ENCODE measurements around the gene CRIP3. TPM values are rescaled to one million over a fixed set of nuclear protein-coding genes. Genes with fewer than 3 reads are reported as not detected.

CRIP3 gene
- total and polyA plus RNA-seq, 2 of the 8 experiments (the other 6 are each of a cell fraction or from before 2014, with no cell fraction given): 34.0 to 46.3 TPM

DNA sequence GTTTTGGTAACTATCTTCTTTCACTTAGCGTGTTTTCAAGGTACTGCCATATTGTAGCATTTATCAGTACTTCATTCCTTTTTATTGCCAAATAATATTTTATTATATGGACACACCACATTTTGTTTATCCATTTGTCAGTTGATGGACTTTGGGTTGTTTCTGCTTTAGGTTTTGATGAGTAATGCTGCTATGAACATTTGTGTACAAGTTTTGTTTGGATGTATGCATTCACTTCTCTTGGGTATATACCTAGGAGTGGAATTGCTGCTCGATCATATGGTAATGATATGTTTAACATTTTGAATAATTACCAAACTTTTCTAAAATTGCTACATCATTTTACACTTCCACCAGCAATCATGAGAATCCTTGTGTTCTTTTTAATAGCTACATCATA, 16.9 kb downstream of the CRIP3 start:
- Histone ChIP-seq H4K5ac (ENCODE audit: insufficient read length, low read depth, low read length) (no peak overlapping the region), H3K4me3 (ENCODE audit: extremely low read depth in 1 of 4, insufficient read depth in 2 of 4, low read depth in 3 of 4, low read length in 4 of 4) (no peak overlapping the region), H4K20me1 (replicated peaks in 1 of 2; ENCODE audit: control insufficient read depth in 1 of 2, insufficient read depth in 2 of 2, low read length in 2 of 2) (peaks cover 0 to 8% of the 10 kb centered on the region in 2 experiments), H3K4ac (replicated peaks; ENCODE audit: insufficient read length, low read depth, low read length) (no peak overlapping the region), H3K36me3 (ENCODE audit: control insufficient read depth in 2 of 4, insufficient read depth in 4 of 4, low read length in 3 of 4) (no peaks in the 10 kb centered on the region; a peak in 1 of 8 replicates), H2BK15ac (ENCODE audit: low read length) (no peak overlapping the region), H3K4me2 (ENCODE audit: insufficient read depth in 1 of 2, low read depth in 2 of 2, low read length in 2 of 2) (no peak overlapping the region), H3K27me3 (replicated peaks in 1 of 4; ENCODE audit: control insufficient read depth in 3 of 4, extremely low read depth in 1 of 4, insufficient read depth in 3 of 4, low read length in 3 of 4) (peaks cover 0 to 2% (median under 1%) of the 10 kb centered on the region in 4 experiments; a peak in 2 of 7 replicates), H4K91ac (replicated peaks; ENCODE audit: insufficient read length, low read length) (no peak overlapping the region), H3K14ac (ENCODE audit: insufficient read length) (no peak overlapping the region), H2AK5ac (ENCODE audit: low read depth, low read length) (no peak overlapping the region), H2BK120ac (replicated peaks; ENCODE audit: low read depth, low read length) (no peak overlapping the region), H3K79me1 (ENCODE audit: low read depth, low read length) (no peaks in the 10 kb centered on the region), H2BK12ac (ENCODE audit: low read depth, low read length) (no peak overlapping the region), H3K79me2 (ENCODE audit: control insufficient read depth in 1 of 2, insufficient read depth in 2 of 2, low read length in 2 of 2) (no peaks in the 10 kb centered on the region), H4K8ac (ENCODE audit: extremely low read depth, insufficient read depth, low read length) (no peak overlapping the region), H3K23me2 (ENCODE audit: low read depth, low read length) (peaks cover 12% of the 10 kb centered on the region; the same call in 1 of the 2 replicates), H3K4me1 (replicated peaks in 1 of 4; ENCODE audit: control insufficient read depth in 3 of 4, insufficient read depth in 4 of 4, low read length in 3 of 4) (peaks cover 0 to 7% (median 6%) of the 10 kb centered on the region in 4 experiments; a peak in 4 of 7 replicates), H2AFZ (ENCODE audit: low read length) (no peak overlapping the region), H3K9ac (replicated peaks in 1 of 4; ENCODE audit: extremely low read depth in 1 of 4, low read depth in 3 of 4, low read length in 3 of 4) (no peak overlapping the region), H3K27ac (ENCODE audit: low read depth, low read length) (no peak overlapping the region), H3K23ac (ENCODE audit: insufficient read length) (no peak overlapping the region), H3K56ac (replicated peaks; ENCODE audit: insufficient read length, low read depth, low read length) (no peak overlapping the region), H2BK5ac (ENCODE audit: low read depth, low read length) (no peak overlapping the region), H2BK20ac (ENCODE audit: low read length) (no peak overlapping the region), H3K18ac (ENCODE audit: extremely low read depth, low read length) (no peak overlapping the region), H3K9me3 (ENCODE audit: insufficient read depth in 2 of 2, low read depth in 1 of 2, low read length in 1 of 2) (no peaks in the 10 kb centered on the region)
- FAIRE-seq: no peak
- ChIA-PET CTCF (ENCODE audit: partially characterized antibody) (interaction anchor here (0.7 to 1.3 kb wide), 2 partner anchors 11 to 44 kb away, joined by 3 read pairs; no protein-coding TSS in a partner anchor), POLR2A (ENCODE audit: partially characterized antibody) (no interaction called here)
- 96% methylated on average over 2 of the region's 2 CpGs; no CpG with 5 or more reads in 1 of the 2 experiments for WGBS, 2 experiments (ENCODE audit: extremely low coverage in 1 of 2, insufficient coverage in 1 of 2, insufficient read length in 1 of 2, insufficient replicate concordance in 2 of 2, low coverage in 1 of 2, low lambda C conversion rate in 2 of 2, missing lambda C conversion rate in 1 of 2)
- DNase-seq (ENCODE audit: low read depth in 1 of 2, low spot score in 2 of 2): no peak
- TF ChIP-seq, protein P1, sequence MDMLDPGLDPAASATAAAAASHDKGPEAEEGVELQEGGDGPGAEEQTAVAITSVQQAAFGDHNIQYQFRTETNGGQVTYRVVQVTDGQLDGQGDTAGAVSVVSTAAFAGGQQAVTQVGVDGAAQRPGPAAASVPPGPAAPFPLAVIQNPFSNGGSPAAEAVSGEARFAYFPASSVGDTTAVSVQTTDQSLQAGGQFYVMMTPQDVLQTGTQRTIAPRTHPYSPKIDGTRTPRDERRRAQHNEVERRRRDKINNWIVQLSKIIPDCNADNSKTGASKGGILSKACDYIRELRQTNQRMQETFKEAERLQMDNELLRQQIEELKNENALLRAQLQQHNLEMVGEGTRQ (IDR thresholded peaks at IDR 0.05; ENCODE audit: low read length): no peak
- TF ChIP-seq PHF8 (conservative IDR thresholded peaks at IDR 0.05; ENCODE audit: low read depth, low read length) (no peak), JUND (IDR thresholded peaks at IDR 0.05; ENCODE audit: low read length) (no peak), RFX5 (IDR thresholded peaks at IDR 0.05; ENCODE audit: borderline replicate concordance, low read depth, low read length) (no peak), HDAC6 (IDR thresholded peaks at IDR 0.05; ENCODE audit: low read depth, low read length) (no peak), SIX5 (IDR thresholded peaks at IDR 0.05; ENCODE audit: low read depth, low read length) (no peak), RBBP5 (IDR thresholded peaks at IDR 0.05; ENCODE audit: borderline replicate concordance, low read depth, low read length) (no peak), NANOG (IDR thresholded peaks at IDR 0.05; ENCODE audit: insufficient read depth, low read depth, low read length, poor library complexity, severe bottlenecking) (no peak), CBX8 (IDR thresholded peaks at IDR 0.05; ENCODE audit: borderline replicate concordance, low read depth, low read length) (no peak), CTBP2 (IDR thresholded peaks at IDR 0.05; ENCODE audit: borderline replicate concordance, insufficient read depth, insufficient read length, low read length) (no peak), SAP30 (IDR thresholded peaks at IDR 0.05; ENCODE audit: insufficient read depth, insufficient replicate concordance, low read length) (no peak), JUN (IDR thresholded peaks at IDR 0.05; ENCODE audit: low read depth, low read length) (no peak), EGR1 (IDR thresholded peaks at IDR 0.05; ENCODE audit: borderline replicate concordance, low read depth, low read length) (no peak)
